Ovary (tissue), 3 donors: ENCODE measurements around the gene RAC2.

Experiments
- EP300 ChIP-seq: sonication (generic); formaldehyde crosslinking; IDR thresholded peaks from one replicate; pipeline ENCODE4 v1.6.1; 2017; ENCODE audit warnings: antibody characterized with exemption
- POLR2A ChIP-seq: fragments of 450-650 bp; IDR thresholded peaks from one replicate; pipeline ENCODE4 v1.6.1; 2017; ENCODE audit warnings: antibody characterized with exemption, mild to moderate bottlenecking, moderate library complexity
- TF ChIP-seq, protein P1 (sequence below), 3 donors: fragments of 450-650 bp in 2 of 3; fragments of 200-600 bp in 1 of 3; IDR thresholded peaks; one replicate each; pipeline versions ENCODE4 v1.5.1 to v1.8.0; 2016 to 2022; ENCODE audit warnings: antibody characterized with exemption in 3 of 3, mild to moderate bottlenecking in 1 of 3
- donor health status: DM: no; HTN: no; CAD: no.

DNA sequence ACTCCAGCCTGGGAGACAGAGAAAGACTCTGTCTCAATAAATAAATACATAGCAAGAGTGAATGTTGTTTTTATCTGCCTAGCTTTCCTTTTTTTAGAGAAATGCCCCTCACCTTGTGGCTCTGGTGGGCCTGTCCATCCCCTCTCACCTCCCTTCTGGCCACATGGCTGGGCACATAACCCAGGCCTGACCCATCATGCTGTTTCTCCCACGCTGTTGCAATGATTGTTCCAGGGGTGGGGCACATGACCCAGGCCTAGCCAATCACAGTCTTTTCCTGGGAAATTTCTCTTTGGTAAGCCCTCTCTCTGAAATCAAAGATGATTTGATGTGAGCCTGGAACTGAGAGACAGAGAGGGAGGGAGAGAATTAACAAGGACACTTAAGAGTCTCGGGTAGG, 32.7 kb upstream of the RAC2 start:
- TF ChIP-seq POLR2A (no peak), EP300 (no peak)
- TF ChIP-seq, protein P1, sequence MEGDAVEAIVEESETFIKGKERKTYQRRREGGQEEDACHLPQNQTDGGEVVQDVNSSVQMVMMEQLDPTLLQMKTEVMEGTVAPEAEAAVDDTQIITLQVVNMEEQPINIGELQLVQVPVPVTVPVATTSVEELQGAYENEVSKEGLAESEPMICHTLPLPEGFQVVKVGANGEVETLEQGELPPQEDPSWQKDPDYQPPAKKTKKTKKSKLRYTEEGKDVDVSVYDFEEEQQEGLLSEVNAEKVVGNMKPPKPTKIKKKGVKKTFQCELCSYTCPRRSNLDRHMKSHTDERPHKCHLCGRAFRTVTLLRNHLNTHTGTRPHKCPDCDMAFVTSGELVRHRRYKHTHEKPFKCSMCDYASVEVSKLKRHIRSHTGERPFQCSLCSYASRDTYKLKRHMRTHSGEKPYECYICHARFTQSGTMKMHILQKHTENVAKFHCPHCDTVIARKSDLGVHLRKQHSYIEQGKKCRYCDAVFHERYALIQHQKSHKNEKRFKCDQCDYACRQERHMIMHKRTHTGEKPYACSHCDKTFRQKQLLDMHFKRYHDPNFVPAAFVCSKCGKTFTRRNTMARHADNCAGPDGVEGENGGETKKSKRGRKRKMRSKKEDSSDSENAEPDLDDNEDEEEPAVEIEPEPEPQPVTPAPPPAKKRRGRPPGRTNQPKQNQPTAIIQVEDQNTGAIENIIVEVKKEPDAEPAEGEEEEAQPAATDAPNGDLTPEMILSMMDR (IDR thresholded peaks at IDR 0.05): no peak
